GM12892 (cell line): ENCODE data around the gene FNDC11. TPM values are rescaled to one million over a fixed set of nuclear protein-coding genes. Genes with fewer than 3 reads are reported as not detected.
"Not testable (repeated sequence)": the region's sequence is repeated elsewhere in the genome, so short reads cannot be mapped to it uniquely, and the experiment has no call there.

Source experiments
- DNase-seq: peaks from one replicate; pipeline ENCODE4 v3.0.0; 2011; ENCODE audit not compliant: insufficient read length
- FAIRE-seq: peaks from 2 replicates; lab custom pipeline; 2011; peaks lifted over from hg19 to GRCh38; lab: Jason Lieb, UNC
- POLR2A ChIP-seq: IDR thresholded peaks from 2 replicates; pipeline ENCODE4 v1.6.1; 2011; ENCODE audit warnings: low read depth, low read length, control low read depth
- POLR2AphosphoS5 ChIP-seq: IDR thresholded peaks from 2 replicates; pipeline ENCODE4 v1.6.1; 2011; ENCODE audit warnings: low read depth, low read length, control low read depth
- TAF1 ChIP-seq: IDR thresholded peaks from 2 replicates; pipeline ENCODE4 v1.6.1; 2011; ENCODE audit warnings: low read depth, mild to moderate bottlenecking, control low read depth, low read length, borderline replicate concordance
- polyA plus RNA-seq: library from polyadenylated mRNA; unstranded; fragments of >200 nt; gene quantifications from one replicate; pipeline ENCODE4 v1.2.1, GENCODE V29; 2012; ENCODE audit warnings: missing spikeins, inconsistent platforms; ENCODE audit not compliant: missing spikeins

FNDC11 gene, protein sequence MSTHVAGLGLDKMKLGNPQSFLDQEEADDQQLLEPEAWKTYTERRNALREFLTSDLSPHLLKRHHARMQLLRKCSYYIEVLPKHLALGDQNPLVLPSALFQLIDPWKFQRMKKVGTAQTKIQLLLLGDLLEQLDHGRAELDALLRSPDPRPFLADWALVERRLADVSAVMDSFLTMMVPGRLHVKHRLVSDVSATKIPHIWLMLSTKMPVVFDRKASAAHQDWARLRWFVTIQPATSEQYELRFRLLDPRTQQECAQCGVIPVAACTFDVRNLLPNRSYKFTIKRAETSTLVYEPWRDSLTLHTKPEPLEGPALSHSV
- 0.19 TPM for polyA plus RNA-seq

DNA sequence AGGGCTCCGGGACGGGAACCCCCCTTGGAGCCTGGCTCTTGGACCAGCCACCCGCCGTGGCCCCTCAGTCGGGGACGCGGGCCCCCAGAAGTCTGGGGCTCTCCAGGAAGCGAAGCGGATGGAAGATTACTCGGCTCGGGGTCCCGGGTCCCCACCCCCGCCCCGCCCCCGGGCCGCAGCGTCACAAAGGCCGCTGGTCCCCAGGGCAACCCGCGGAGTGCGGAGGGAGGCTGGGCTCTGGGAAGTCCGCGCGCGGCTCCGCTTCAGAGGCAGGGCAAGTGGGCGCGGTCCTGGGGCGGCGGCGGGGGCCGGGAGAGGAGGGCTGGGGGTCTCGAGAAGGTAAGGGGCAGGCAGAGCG is at the start of gene FNDC11:
Gene FNDC11, plus strand, starts transcription at position 227 of the 358 bp plus-strand sequence. CDS start 1,505 bp downstream, outside the sequence.
- DNase-seq (no peak), FAIRE-seq (no peak)
- no peak for TF ChIP-seq POLR2AphosphoS5
- TF ChIP-seq TAF1, result no peak
- TF ChIP-seq POLR2A, result no peak

DNA sequence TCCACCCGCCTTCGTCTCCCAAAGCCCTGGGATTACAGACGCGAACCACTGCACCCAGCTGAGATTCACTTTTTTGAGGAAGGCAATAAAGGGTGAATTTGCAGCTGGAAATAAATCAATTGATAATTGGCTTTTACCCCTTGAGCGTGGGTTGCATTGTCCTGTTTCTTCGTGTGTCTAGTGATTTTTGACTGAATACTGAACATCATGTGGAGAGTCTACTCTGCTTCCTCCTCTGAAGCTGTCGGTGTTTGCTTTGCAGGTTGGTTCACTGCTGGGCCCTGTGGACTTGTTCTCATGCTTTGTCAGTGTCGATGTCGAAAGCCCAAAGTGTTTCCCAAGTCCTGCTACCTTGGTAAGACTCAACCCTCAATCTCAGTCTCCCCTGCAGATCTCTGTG is 49.3 kb upstream of the FNDC11 start:
- TF ChIP-seq POLR2AphosphoS5 (no peak), POLR2A (no peak), TAF1 (no peak)
- FAIRE-seq, result no peak

DNA sequence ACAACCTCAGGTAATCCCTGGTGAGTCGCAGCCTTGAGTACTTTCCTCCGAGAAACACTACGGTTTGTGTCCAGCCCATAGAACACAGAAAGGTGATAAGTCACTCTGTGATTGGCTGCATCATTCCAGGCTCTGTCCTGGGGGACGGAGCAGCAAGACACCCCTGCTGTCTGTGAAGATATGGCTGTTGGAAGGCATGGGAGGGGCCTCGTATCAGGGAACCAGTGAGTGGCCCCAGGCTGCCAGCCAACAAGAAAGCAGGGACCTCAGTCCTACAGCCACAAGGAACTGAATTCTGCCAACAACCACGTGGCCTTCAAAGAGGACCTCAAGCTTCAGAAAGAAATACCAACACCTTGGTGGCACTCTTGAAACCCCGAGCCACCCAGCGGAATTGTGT is 48.7 kb upstream of the FNDC11 start:
- DNase-seq (no peak), FAIRE-seq (no peak)
- TF ChIP-seq POLR2AphosphoS5 (no peak), POLR2A (no peak), TAF1 (no peak)

More for the DNA sequence above, 49.3 kb upstream of the FNDC11 start:
- DNase-seq, result no peak

DNA sequence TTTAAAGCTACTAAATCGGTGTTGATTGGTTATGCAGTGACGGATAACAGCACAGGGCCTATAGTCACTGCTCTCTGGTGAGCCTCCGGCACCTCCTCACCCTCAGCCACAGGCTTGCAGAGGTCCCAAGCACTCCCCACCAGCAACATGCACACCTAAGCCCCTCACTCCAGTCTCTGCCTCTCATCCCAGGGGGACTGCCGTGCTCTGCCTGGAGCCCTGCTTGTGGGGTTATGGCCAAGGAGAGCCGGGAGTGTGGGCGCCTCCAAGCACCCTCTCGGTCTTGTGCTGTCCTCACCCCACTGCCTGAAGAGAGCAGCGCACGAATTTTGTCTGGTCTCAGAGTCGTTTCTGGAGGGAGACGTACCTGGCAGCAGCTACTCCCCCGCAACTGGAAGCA is 48.2 kb upstream of the FNDC11 start:
- TF ChIP-seq POLR2AphosphoS5 (no peak), POLR2A (no peak)
- no peak for FAIRE-seq
- DNase-seq, result no peak

DNA sequence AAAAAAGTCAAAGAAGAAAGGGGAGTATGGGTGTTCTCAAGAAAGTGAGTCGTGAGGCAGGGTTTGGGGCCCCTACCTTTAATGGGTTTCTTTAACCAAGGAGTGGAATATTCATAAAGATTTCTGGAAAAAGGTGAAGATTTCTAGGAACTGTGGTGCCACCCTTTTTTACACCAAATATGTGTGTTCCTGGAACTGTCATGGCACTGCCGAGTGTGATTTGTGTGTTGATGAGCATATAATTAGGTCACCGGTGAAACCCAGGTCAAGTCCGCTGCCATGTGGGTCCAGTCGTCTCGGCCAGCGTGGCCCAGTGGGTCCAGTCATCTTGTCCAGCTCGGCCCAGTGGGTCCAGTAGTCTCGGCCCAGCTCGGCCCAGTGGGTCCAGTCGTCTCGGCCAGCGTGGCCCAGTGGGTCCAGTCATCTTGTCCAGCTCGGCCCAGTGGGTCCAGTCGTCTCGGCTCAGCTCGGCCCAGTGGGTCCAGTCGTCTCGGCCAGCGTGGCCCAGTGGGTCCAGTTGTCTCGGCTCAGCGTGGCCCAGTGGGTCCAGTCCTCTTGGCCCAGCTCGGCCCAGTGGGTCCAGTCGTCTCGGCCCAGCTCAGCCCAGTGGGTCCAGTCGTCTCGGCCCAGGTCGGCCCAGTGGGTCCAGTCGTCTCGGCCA is 46.7 kb upstream of the FNDC11 start:
- FAIRE-seq (no peak), DNase-seq (no peak)

DNA sequence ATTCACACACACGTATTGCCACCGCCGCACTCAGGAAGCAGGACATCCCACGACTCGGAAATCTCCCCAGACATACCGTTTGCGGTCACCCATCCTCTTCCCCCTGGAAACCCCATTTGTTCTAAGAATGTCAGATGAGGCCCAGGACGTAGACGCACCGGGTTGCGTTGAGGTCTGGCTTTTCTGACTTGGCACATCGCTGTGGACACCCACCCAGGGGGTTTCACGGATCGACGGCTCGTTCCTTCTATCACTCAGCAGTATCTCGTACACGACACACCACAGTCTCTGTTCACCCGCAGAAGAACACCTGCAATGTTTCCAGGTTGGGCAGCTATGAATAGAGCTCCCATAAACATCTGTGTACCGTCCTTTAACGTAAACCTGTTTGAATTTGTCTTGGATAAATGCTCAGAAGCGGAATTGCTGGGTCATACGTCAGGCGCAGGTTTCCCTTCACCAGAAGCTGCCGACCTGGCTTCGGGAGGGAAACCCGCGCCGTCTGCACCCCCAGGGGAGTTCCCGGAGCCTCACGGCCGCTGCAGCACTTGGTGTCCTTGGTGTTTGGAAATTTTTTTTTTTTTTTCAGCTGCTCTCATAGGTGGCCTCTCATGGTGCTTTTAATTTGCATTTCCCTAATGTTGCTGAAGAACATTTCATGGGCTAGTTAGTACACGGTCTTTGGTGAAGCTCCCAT is 45.7 kb upstream of the FNDC11 start:
- FAIRE-seq (no peak), DNase-seq (no peak)
- TF ChIP-seq TAF1 (no peak), POLR2A (no peak), POLR2AphosphoS5 (no peak)

More for the DNA sequence above, 46.7 kb upstream of the FNDC11 start:
- TF ChIP-seq POLR2AphosphoS5 (no peak), TAF1 (no peak), POLR2A (no peak)

DNA sequence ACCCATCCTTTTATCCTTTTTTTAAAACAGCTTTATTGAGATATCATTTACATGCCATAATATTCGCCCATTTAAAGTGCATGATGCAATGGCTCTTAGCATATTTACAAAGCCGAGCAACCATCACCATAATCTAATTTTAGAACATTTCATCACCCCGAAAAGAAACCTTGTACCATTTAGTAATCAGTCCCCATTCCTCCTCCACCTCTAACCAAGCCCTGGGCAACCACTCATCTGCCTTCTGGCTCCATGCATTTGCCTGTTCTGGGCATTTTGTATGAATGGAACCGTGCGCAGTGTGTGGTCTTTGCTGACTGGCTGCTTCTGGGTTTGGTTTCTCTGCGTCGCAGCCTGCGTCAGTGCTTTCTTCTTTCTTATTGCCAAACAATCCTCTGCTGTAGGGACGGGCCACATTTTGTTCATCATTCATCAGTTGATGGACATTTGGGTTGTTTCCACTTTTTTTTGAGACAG is 44.8 kb upstream of the FNDC11 start:
- FAIRE-seq, result no peak
- DNase-seq, result no peak
- TF ChIP-seq POLR2AphosphoS5 (no peak), TAF1 (no peak), POLR2A (no peak)

DNA sequence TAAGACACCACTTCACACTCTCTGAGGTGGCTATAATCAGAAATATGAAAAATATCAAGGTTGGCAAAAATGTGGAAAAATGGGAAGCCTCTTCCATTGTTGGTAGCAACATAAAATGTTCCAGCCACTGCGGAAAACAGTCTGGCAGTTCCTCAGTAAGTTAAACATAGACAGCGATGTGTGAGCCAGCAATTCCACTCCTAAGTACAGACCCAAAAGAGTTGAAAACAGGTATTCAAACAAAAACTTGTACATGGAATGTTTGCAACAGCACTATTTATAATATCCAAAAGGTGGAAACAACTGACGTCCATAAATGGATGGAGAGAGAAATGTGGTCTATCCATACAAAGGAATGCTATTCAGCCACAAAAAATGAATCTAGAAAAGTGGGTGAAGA is 40.8 kb upstream of the FNDC11 start:
- FAIRE-seq (no peak), DNase-seq (no peak)
- TF ChIP-seq TAF1, result no peak
- no peak for TF ChIP-seq POLR2A
- no peak for TF ChIP-seq POLR2AphosphoS5

DNA sequence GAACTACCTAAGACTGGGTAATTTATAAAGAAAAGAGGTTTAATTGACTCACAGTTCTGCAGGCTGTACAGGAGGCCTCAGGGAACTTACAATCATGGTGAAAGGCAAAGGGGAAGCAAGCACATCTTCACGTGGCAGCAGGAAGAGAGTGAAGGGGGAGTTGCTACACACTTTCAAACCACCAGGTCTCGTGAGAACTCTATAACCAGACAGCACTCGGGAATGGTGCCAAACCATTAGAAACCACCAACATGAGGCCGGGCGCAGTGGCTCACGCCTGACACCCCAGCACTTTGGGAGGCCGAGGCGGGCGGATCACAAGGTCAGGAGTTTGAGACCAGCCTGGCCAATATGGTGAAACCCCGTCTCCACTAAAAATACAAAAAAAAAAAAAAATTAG is 39.4 kb upstream of the FNDC11 start:
- not testable (repeated sequence) for DNase-seq, FAIRE-seq

DNA sequence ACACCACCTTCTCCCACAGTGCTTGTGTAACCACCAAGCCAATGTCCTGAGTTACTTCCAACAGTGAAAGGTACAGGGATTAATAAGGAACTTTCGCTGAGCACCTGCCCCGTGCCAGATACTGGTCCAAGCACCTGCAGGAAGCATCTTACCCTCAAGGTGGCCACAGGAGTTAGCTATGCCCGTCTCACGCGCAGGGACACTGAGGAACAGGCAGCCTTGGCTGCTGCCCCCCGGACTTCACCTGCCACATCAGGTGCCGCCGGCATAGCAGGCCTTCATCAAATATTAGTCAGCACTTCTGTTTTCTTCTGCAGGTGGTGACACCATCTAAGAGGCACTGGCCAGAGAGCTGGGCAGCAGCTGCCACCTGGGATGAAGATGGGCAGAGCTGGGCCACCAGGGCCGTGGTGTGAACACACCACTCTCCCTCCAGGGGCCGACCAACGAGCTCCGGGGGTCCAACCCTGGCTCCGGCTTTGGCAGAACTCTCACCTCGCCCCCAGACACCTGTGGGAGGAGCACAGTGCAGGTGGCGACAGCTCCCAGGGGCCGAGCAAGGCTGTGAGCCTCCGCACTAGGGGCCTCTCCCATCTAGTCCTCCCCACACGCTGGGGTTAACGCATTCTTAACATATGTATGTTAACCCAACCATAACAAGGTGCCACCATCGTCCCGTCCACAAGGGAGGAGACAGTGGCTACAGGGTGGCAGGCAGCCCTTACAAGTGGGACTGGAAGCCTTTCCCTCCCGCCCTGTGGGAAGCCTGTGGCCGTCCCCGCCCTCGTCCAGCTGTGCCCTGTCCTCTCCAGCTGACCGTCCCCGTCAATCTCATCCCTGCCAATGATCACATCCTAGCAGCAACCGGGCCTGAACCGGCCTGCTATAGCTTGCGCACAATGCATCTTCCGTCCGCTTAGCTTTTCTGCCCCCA is 36.3 kb upstream of the FNDC11 start:
- FAIRE-seq (no peak), DNase-seq (no peak)
- no peak for TF ChIP-seq POLR2AphosphoS5
- no peak for TF ChIP-seq TAF1
- no peak for TF ChIP-seq POLR2A

DNA sequence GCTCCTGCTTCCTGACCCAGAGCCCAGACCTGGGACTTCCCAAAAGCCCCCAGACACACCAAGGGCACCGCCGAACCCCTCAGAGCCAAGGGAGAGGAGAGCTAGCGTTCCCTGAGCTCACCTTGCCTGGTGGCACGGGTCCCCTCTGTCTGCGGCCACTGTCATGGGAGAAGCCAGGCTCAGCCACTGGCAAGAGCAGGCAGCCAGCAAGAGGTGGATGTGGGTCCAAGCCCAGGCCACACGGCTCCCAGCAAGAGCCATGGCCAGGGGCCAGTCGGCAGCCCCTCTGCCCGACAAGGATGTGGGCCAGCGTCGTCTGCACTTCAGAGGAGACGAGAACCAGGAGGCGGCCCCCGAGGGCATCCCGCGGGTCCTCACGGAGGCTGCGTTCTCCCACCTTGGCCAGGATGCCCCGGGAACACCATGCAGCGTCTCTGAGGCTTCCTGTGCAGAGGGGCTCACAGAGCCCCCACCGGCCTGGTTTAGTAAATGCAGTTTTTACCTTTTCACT is 35.6 kb upstream of the FNDC11 start:
- TF ChIP-seq TAF1 (no peak), POLR2A (no peak), POLR2AphosphoS5 (no peak)
- DNase-seq (no peak), FAIRE-seq (no peak)
